ENCODE measurements around the gene C10orf90.

GRCh38 chr10:126392068-126392467 is 278.4 kb downstream of the C10orf90 start:
- no peak for TF ChIP-seq PKNOX1 (IDR thresholded peaks at IDR 0.05)
- TF ChIP-seq ZNF384 (IDR thresholded peaks at IDR 0.05): no peak
- no peak for TF ChIP-seq ARNT (IDR thresholded peaks at IDR 0.05)
- no peak for TF ChIP-seq TARDBP (IDR thresholded peaks at IDR 0.05)
- TF ChIP-seq L3MBTL2 (conservative IDR thresholded peaks at IDR 0.05): no peak
- TF ChIP-seq SP1 (IDR thresholded peaks at IDR 0.05): no peak
- no peak for TF ChIP-seq FOXM1 (IDR thresholded peaks at IDR 0.05; ENCODE audit: borderline replicate concordance)
- TF ChIP-seq CTBP1 (IDR thresholded peaks at IDR 0.05; ENCODE audit: borderline replicate concordance): no peak
- no peak for TF ChIP-seq HDGF (IDR thresholded peaks at IDR 0.05; ENCODE audit: borderline replicate concordance)
- no peak for TF ChIP-seq BHLHE40 (IDR thresholded peaks at IDR 0.05; ENCODE audit: borderline replicate concordance)

Data from HEK293T (cell line).